ENCODE results near the gene SRPK2.

- no peak for TF ChIP-seq NR3C1 (CRISPR knock-in tag; conservative IDR thresholded peaks at IDR 0.05; ENCODE audit: low read depth)
- TF ChIP-seq CTCF (IDR thresholded peaks at IDR 0.05) = no peak
- TF ChIP-seq TEAD1 (CRISPR knock-in tag; IDR thresholded peaks at IDR 0.05) = no peak
- TF ChIP-seq, protein P1, sequence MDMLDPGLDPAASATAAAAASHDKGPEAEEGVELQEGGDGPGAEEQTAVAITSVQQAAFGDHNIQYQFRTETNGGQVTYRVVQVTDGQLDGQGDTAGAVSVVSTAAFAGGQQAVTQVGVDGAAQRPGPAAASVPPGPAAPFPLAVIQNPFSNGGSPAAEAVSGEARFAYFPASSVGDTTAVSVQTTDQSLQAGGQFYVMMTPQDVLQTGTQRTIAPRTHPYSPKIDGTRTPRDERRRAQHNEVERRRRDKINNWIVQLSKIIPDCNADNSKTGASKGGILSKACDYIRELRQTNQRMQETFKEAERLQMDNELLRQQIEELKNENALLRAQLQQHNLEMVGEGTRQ (CRISPR knock-in tag; IDR thresholded peaks at IDR 0.05) = no peak
- no peak for TF ChIP-seq ZNF317 (CRISPR knock-in tag; IDR thresholded peaks at IDR 0.05; ENCODE audit: borderline replicate concordance, low read depth)
- no peak for TF ChIP-seq ERG (CRISPR knock-in tag; IDR thresholded peaks at IDR 0.05)
Observed at GRCh38 chr7:105087981-105088380, 300.7 kb downstream of the SRPK2 start.
